ENCODE data around the gene KATNBL1. TPM values are rescaled to one million over a fixed set of nuclear protein-coding genes. Genes with fewer than 3 reads are reported as not detected.

Gene KATNBL1
- total and polyA plus RNA-seq, 9 of the 15 experiments (the other 6 are each of a cell fraction or from before 2014, with no cell fraction given): 6.6 to 46.0 (median 24.0) TPM

- 0 out of 4 replicates have a peak, but pooled peaks of 1 of the 2 experiments have one; percentile 19 for TF ChIP-seq ARNT (IDR thresholded peaks at IDR 0.05)
- peak; percentile 50 for TF ChIP-seq POLR2B (IDR thresholded peaks at IDR 0.05; ENCODE audit: low read depth, partially characterized antibody)
- 0 out of 2 replicates have a peak, but pooled peaks have one; percentile 32 for TF ChIP-seq FOXJ2 (tag; IDR thresholded peaks at IDR 0.05)
- no peak for TF ChIP-seq POLR3A (IDR thresholded peaks at IDR 0.05; ENCODE audit: borderline replicate concordance, extremely low read depth, insufficient read depth, insufficient read length)
- TF ChIP-seq PKNOX1 (IDR thresholded peaks at IDR 0.05): no peak
- TF ChIP-seq BACH1 (tag; IDR thresholded peaks at IDR 0.05): no peak
- TF ChIP-seq FOXK2 (conservative IDR thresholded peaks at IDR 0.05 in 1 of 2, IDR thresholded peaks at IDR 0.05 in 1 of 2; ENCODE audit: low read depth in 2 of 2): peak; percentile 22 to 53; a peak in 2 of 4 replicates
- 0 out of 2 replicates have a peak, but pooled peaks have one; percentile 16 for TF ChIP-seq ZNF592 (IDR thresholded peaks at IDR 0.05)
- peak in 1 of 2 experiments; percentile 15 for TF ChIP-seq AFF1 (IDR thresholded peaks at IDR 0.05; ENCODE audit: low read depth in 1 of 2, partially characterized antibody in 2 of 2)
- TF ChIP-seq SMAD2 (IDR thresholded peaks at IDR 0.05; ENCODE audit: low read depth, low read length): no peak
- TF ChIP-seq TAF9B (IDR thresholded peaks at IDR 0.05; ENCODE audit: partially characterized antibody): peak; percentile 6
- no peak for TF ChIP-seq TBP (optimal IDR thresholded peaks at IDR 0.05; ENCODE audit: low read depth, low read length)
Measured at GRCh38 chr15:34223904-34224596, 14.2 kb upstream of the KATNBL1 start (continued).

Data from K562 (cell line).